Stimulated activated CD4-positive, alpha-beta T cell treated with anti-CD3 and anti-CD28 coated beads, Interleukin-4, amount 100 ng/mL, for 4 hours (primary cell): Measurements from ENCODE around the gene RPS19.

Experiments used
- DNase-seq, 2 experiments: peaks; one replicate each; pipeline ENCODE4 v3.0.0-alpha.2; 2020

Gene RPS19

GRCh38 chr19:41859618-41860418 is at the start of gene RPS19:
Gene RPS19 (plus strand): TSS chr19:41860255. CDS start chr19:41860775, 520 bp downstream.
- DNase-seq, result peak; percentile 98

- no peak for DNase-seq
These were observed 49.8 kb upstream of the RPS19 start for GRCh38 chr19:41810301-41810700.

GRCh38 chr19:41811036-41811435 is 49.0 kb upstream of the RPS19 start:
- DNase-seq, result no peak

GRCh38 chr19:41811981-41812380 is 48.1 kb upstream of the RPS19 start:
- no peak for DNase-seq

- DNase-seq, result no peak
These were observed 46.1 kb upstream of the RPS19 start for GRCh38 chr19:41813911-41814310.

GRCh38 chr19:41815301-41815700 is 44.8 kb upstream of the RPS19 start:
- no peak for DNase-seq

GRCh38 chr19:41816761-41817160 is 43.3 kb upstream of the RPS19 start:
- no peak for DNase-seq

- peak; percentile 12 to 22 for DNase-seq
These were observed 38.9 kb upstream of the RPS19 start for GRCh38 chr19:41821003-41821735.

- DNase-seq, result no peak
These were observed 21.9 kb upstream of the RPS19 start for GRCh38 chr19:41837981-41838708.

- DNase-seq, result no peak
These were observed 20.8 kb upstream of the RPS19 start for GRCh38 chr19:41839211-41839610.

GRCh38 chr19:41843371-41843770 is 16.7 kb upstream of the RPS19 start:
- DNase-seq, result no peak

GRCh38 chr19:41844601-41845000 is 15.5 kb upstream of the RPS19 start, which contains the start of gene LYPD4:
Gene LYPD4 (minus strand): TSS chr19:41844683. CDS start chr19:41839285, 5,398 bp downstream.
- no peak for DNase-seq

- no peak for DNase-seq
These were observed 15.2 kb upstream of the RPS19 start, which contains the start of gene DMRTC2 for GRCh38 chr19:41845001-41845050. Gene DMRTC2 (plus strand): TSS chr19:41845042. CDS start chr19:41847429, 2,387 bp downstream.

- no peak for DNase-seq
These were observed 14.9 kb upstream of the RPS19 start for GRCh38 chr19:41845051-41845590.

GRCh38 chr19:41847351-41848105 is 12.5 kb upstream of the RPS19 start:
- DNase-seq, result no peak

- DNase-seq, result no peak
These were observed 11.4 kb upstream of the RPS19 start for GRCh38 chr19:41848666-41849065.

- DNase-seq, result no peak
These were observed 11.0 kb upstream of the RPS19 start for GRCh38 chr19:41849067-41849466.

GRCh38 chr19:41850381-41850780 is 9.7 kb upstream of the RPS19 start:
- no peak for DNase-seq

- no peak for DNase-seq
These were observed 8.6 kb upstream of the RPS19 start for GRCh38 chr19:41851456-41851855.

- DNase-seq, result no peak
These were observed 6.7 kb upstream of the RPS19 start for GRCh38 chr19:41853344-41853743.

- no peak for DNase-seq
These were observed 6.3 kb upstream of the RPS19 start for GRCh38 chr19:41853768-41854167.

GRCh38 chr19:41859213-41859617 is 840 bp upstream of the RPS19 start:
- no peak for DNase-seq
